ENCODE results near the gene HRAS. TPM values are rescaled to one million over a fixed set of nuclear protein-coding genes. Genes with fewer than 3 reads are reported as not detected.

Gene HRAS
- total and polyA plus RNA-seq, 2 of the 8 experiments (the other 6 are each of a cell fraction or from before 2014, with no cell fraction given) = 44.3 to 54.7 TPM

GRCh38 chr11:578276-579035, 43.1 kb upstream of the HRAS start:
- no peak for TF ChIP-seq MAX (IDR thresholded peaks at IDR 0.05)
- TF ChIP-seq SAP30 (IDR thresholded peaks at IDR 0.05; ENCODE audit: insufficient read depth, insufficient replicate concordance, low read length) = no peak
- no peak for TF ChIP-seq ATF2 (IDR thresholded peaks at IDR 0.05; ENCODE audit: low read length)
- TF ChIP-seq BCL11A (IDR thresholded peaks at IDR 0.05; ENCODE audit: low read depth in 2 of 2, low read length in 2 of 2) = no peak
- TF ChIP-seq MAFK (IDR thresholded peaks at IDR 0.05; ENCODE audit: low read depth, low read length) = no peak
- TF ChIP-seq POLR2A (IDR thresholded peaks at IDR 0.05; ENCODE audit: control extremely low read depth in 1 of 2, low read depth in 2 of 2, low read length in 2 of 2) = no peak
- peaks cover 8 to 15% (median 13%) of the 10 kb centered on the region in 4 experiments for H3K27me3 ChIP-seq (replicated peaks in 1 of 4; ENCODE audit: control insufficient read depth in 3 of 4, extremely low read depth in 1 of 4, insufficient read depth in 3 of 4, low read length in 3 of 4)
- no peak overlapping the region for H2AFZ ChIP-seq (ENCODE audit: low read length)
- H4K91ac ChIP-seq (replicated peaks; ENCODE audit: insufficient read length, low read length) = no peak overlapping the region
- H2AK5ac ChIP-seq (ENCODE audit: low read depth, low read length) = no peak overlapping the region
- peaks cover 0 to 13% (median 7%) of the 10 kb centered on the region in 4 experiments; a peak in 6 of 8 replicates for H3K36me3 ChIP-seq (ENCODE audit: control insufficient read depth in 2 of 4, insufficient read depth in 4 of 4, low read length in 3 of 4)
- no peak overlapping the region for H2BK20ac ChIP-seq (ENCODE audit: low read length)
- no peak overlapping the region for H3K56ac ChIP-seq (replicated peaks; ENCODE audit: insufficient read length, low read depth, low read length)
- no peak overlapping the region for H3K27ac ChIP-seq (ENCODE audit: low read depth, low read length)
- H4K8ac ChIP-seq (ENCODE audit: extremely low read depth, insufficient read depth, low read length) = no peak overlapping the region
- no peak for FAIRE-seq
- H3K4ac ChIP-seq (replicated peaks; ENCODE audit: insufficient read length, low read depth, low read length) = no peak overlapping the region
- no peak overlapping the region for H3K23ac ChIP-seq (ENCODE audit: insufficient read length)
- CTCF ChIA-PET (ENCODE audit: partially characterized antibody) = interaction anchor here (0.6 to 2.6 kb wide), 5 partner anchors 12 to 244 kb away, joined by 3 to 11 read pairs (median 6); no protein-coding TSS in a partner anchor
- H2BK5ac ChIP-seq (ENCODE audit: low read depth, low read length) = no peak overlapping the region; the same call in 1 of the 2 replicates
- peak overlapping the region; percentile 91 to 99; a peak in 2 of 4 replicates for H3K4me2 ChIP-seq (ENCODE audit: insufficient read depth in 1 of 2, low read depth in 2 of 2, low read length in 2 of 2)
- H3K4me1 ChIP-seq (replicated peaks in 1 of 4; ENCODE audit: control insufficient read depth in 3 of 4, insufficient read depth in 4 of 4, low read length in 3 of 4) = peaks cover 4 to 17% (median 11%) of the 10 kb centered on the region in 4 experiments
- H2BK12ac ChIP-seq (ENCODE audit: low read depth, low read length) = no peak overlapping the region
- no peak for DNase-seq (ENCODE audit: low read depth in 1 of 2, low spot score in 2 of 2)
- WGBS, 2 experiments (ENCODE audit: extremely low coverage in 1 of 2, insufficient coverage in 1 of 2, insufficient read length in 1 of 2, insufficient replicate concordance in 2 of 2, low coverage in 1 of 2, low lambda C conversion rate in 2 of 2, missing lambda C conversion rate in 1 of 2) = 94% methylated on average over 19 of the region's 21 CpGs; no CpG with 5 or more reads in 1 of the 2 experiments
- peak overlapping the region; percentile 87 to 99 (median 88); a peak in 4 of 8 replicates for H3K4me3 ChIP-seq (ENCODE audit: extremely low read depth in 1 of 4, insufficient read depth in 2 of 4, low read depth in 3 of 4, low read length in 4 of 4)
- no peaks in the 10 kb centered on the region for H3K9me3 ChIP-seq (ENCODE audit: insufficient read depth in 2 of 2, low read depth in 1 of 2, low read length in 1 of 2)
- H2BK15ac ChIP-seq (ENCODE audit: low read length) = no peak overlapping the region
- H3K79me1 ChIP-seq (ENCODE audit: low read depth, low read length) = peaks cover 23% of the 10 kb centered on the region
- H4K5ac ChIP-seq (ENCODE audit: insufficient read length, low read depth, low read length) = no peak overlapping the region
- no peak overlapping the region for H3K14ac ChIP-seq (ENCODE audit: insufficient read length)
- H3K23me2 ChIP-seq (ENCODE audit: low read depth, low read length) = peaks cover 15% of the 10 kb centered on the region
- peaks cover 37 to 44% of the 10 kb centered on the region in 2 experiments for H4K20me1 ChIP-seq (replicated peaks in 1 of 2; ENCODE audit: control insufficient read depth in 1 of 2, insufficient read depth in 2 of 2, low read length in 2 of 2)
- H3K9ac ChIP-seq (replicated peaks in 1 of 4; ENCODE audit: extremely low read depth in 1 of 4, low read depth in 3 of 4, low read length in 3 of 4) = peak overlapping the region in 2 of 4 experiments; percentile 7 to 36; a peak in 3 of 7 replicates
- POLR2A ChIA-PET (ENCODE audit: partially characterized antibody) = interaction anchor here (0.7 to 2.6 kb wide), 8 partner anchors 10 to 169 kb away, joined by 3 to 9 read pairs (median 4); partner anchors contain the start of genes LMNTD2, RASSF7 and TALDO1
- H2BK120ac ChIP-seq (replicated peaks; ENCODE audit: low read depth, low read length) = no peak overlapping the region
- H3K79me2 ChIP-seq (ENCODE audit: control insufficient read depth in 1 of 2, insufficient read depth in 2 of 2, low read length in 2 of 2) = peaks cover 38 to 54% of the 10 kb centered on the region in 2 experiments
- no peak overlapping the region for H3K18ac ChIP-seq (ENCODE audit: extremely low read depth, low read length)

Measured in H1 (cell line).